NCI-H2081 (cell line): Measurements from ENCODE around the gene CCDC157.

Experiments used
- DNase-seq, 2 experiments: peaks; one replicate each; lab custom pipeline; 2025; lab: John Stamatoyannopoulos, UW

CCDC157 gene

GRCh38 chr22:30357650-30358215 lies 926 bp downstream of the CCDC157 start:
- DNase-seq, result no peak

- no peak for DNase-seq
Measured at GRCh38 chr22:30358541-30358940, 1.7 kb downstream of the CCDC157 start.

GRCh38 chr22:30361916-30362650 lies 5.3 kb downstream of the CCDC157 start:
- no peak for DNase-seq

- peak in 1 of 2 experiments; percentile 25 for DNase-seq
Measured at GRCh38 chr22:30362651-30363281, 6.0 kb downstream of the CCDC157 start.

- no peak for DNase-seq
Measured at GRCh38 chr22:30365891-30366290, 9.1 kb downstream of the CCDC157 start.

GRCh38 chr22:30368420-30368819 lies 11.6 kb downstream of the CCDC157 start:
- no peak for DNase-seq

GRCh38 chr22:30370641-30371230 lies 13.9 kb downstream of the CCDC157 start:
- DNase-seq, result no peak

GRCh38 chr22:30371321-30371720 lies 14.5 kb downstream of the CCDC157 start:
- no peak for DNase-seq

- no peak for DNase-seq
Measured at GRCh38 chr22:30371981-30372380, 15.2 kb downstream of the CCDC157 start.

- no peak for DNase-seq
Measured at GRCh38 chr22:30372915-30373314, 16.1 kb downstream of the CCDC157 start.

GRCh38 chr22:30373331-30374325 lies 16.8 kb downstream of the CCDC157 start:
- no peak for DNase-seq

GRCh38 chr22:30375312-30375849 lies 18.6 kb downstream of the CCDC157 start:
- no peak for DNase-seq

- DNase-seq, result no peak
Measured at GRCh38 chr22:30380011-30380410, 23.2 kb downstream of the CCDC157 start.

- no peak for DNase-seq
Measured at GRCh38 chr22:30381264-30381663, 24.5 kb downstream of the CCDC157 start.

GRCh38 chr22:30382340-30382739 lies 25.5 kb downstream of the CCDC157 start:
- no peak for DNase-seq

- DNase-seq, result no peak
Measured at GRCh38 chr22:30383061-30383460, 26.3 kb downstream of the CCDC157 start.

- DNase-seq, result no peak
Measured at GRCh38 chr22:30385942-30386341, 29.1 kb downstream of the CCDC157 start.

- DNase-seq, result no peak
Measured at GRCh38 chr22:30386608-30386959, 29.8 kb downstream of the CCDC157 start.

- DNase-seq, result peak; percentile 55 to 57
Measured at GRCh38 chr22:30386960-30387827, 30.4 kb downstream of the CCDC157 start, which contains the start of gene RNF215. Gene RNF215, minus strand, starts transcription at chr22:30387411. Its CDS starts 98 bp downstream, at chr22:30387313.

GRCh38 chr22:30390974-30391691 lies 34.3 kb downstream of the CCDC157 start:
- peak; percentile 62 to 65 for DNase-seq
